HG02970 (cell line): Measurements from ENCODE around the gene OBSCN.

Experiments used
- ATAC-seq: cut with Tn5 transposase; IDR thresholded peaks from one replicate; pipeline ENCODE4 v1.9.1; 2021; ENCODE audit warnings: mild to moderate bottlenecking, moderate library complexity, moderate number of reproducible peaks; ENCODE audit not compliant: unreplicated experiment, low FRiP score

OBSCN gene

GRCh38 chr1:228350831-228351781 lies 143.3 kb downstream of the OBSCN start:
- no peak for ATAC-seq

- no peak for ATAC-seq
These were observed 144.0 kb downstream of the OBSCN start for GRCh38 chr1:228351850-228352249.

DNA sequence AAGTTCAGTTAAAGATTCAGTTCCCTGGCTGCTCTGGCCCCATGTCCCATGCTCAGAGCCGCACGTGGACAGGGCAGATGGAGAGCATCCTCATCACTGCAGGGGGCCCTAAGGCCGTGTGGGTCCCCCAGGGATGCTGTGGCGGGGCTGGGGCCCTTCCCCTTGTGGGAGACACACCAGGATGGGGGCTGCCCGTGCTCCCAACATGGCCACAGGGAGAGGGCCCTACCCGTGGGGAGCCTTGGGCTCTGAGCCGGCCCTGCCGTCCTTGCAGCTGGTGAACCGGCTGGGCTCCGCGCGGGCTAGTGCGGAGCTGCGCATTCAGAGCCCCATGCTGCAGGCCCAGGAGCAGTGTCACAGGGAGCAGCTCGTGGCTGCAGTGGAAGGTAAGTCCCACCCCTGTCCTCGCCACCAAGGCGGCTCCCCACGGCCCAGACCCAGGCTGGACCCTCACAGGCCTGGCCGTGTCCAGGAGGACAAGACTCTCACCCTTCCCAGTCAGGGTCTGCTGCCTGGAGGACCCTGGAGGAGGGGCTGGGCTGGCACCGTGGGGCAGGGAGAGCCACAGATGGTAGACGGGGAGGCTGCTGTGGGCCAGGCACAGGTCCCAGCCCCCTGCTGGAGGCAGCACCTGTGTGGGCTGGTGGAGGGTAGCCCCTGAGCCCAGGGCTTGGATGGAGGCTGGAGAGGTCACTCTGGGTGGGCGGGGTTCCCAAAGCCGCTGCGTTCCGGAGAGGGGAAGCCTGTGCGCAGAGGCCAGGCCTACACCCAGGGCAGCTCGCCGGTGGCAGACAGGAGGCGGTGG lies 145.0 kb downstream of the OBSCN start:
- no peak for ATAC-seq

GRCh38 chr1:228353601-228354371 lies 145.9 kb downstream of the OBSCN start:
- no peak for ATAC-seq

DNA sequence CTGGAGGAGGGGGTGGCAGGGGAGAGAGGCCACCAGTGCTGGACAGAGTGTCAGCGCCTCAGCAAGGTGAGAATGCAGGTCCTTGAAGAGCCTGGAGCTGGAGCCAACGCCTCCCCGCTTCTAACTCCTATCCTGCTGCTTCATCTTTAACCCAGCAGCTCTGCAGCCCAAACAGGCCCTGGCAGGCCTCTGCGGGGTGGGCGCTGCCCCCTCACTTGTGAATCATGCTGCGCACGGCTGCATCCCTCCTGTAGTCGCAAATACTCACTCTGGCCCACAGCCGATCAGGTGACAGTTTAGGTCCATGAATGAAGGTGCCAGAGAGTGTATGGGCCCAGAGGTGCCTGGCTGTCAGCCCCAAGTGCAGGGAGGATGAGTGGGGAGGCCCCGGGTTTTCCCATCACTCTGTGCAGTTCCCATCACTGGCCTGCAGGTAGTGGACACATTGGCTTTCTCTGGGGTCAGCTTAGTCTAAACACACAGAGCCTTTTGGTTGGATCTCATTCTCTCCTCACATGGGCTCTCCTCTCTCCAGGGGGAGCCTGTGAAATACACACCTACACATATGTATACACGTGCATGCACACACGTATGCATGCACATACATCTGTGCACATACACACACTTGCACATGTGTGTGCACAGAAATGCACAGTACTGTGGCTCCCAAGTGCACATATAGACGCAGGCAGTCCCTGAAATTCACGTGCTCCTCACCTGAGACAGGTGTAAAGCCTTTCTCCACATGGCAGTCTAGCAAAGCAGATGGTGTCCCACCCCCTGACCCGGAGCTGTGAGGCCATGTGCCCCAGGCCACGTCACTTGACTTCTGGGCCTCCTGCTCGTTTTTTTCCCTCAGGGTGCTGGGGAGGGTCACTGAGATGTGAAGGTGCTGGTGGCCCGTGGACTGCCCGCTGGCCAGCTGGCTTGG lies 146.8 kb downstream of the OBSCN start:
- ATAC-seq, result no peak

DNA sequence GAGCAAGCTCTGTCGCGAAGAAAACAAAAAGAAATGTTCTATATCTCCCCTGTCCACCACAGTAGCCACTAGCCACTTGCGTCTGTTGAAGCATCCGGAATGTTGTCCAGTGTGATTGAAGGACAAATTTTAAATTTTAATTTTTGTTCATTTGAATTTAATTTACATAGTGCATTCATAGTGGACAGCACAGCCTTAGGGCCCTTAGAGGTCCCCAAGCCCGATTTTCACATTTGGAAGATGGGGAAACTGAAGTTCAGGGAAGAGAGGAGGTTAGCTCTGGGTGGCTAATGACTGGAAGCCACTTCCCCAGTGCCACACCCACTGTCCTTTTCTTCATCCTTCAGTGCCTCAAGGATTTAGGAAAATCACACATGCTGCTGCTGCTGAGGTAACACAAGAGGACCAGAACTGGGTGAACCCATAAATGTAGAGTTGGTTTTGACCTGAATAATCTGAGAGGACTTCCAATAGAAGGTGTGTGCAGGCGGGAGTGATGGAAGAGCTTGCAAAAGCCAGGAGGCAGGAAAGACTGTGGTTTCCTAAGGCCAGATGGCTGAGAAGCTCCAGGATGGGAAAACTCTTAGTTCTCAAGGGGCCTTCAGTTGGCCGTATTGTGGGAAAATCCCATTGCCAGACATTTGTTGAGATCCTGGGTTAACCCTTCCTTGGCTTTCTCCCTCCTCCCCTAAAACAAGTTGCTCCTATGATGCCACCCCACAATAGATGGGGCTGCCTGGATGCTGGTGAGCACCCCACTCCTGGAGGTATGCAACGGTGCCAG lies 149.2 kb downstream of the OBSCN start:
- ATAC-seq, result no peak

GRCh38 chr1:228358039-228358763 lies 150.4 kb downstream of the OBSCN start:
- no peak for ATAC-seq

DNA sequence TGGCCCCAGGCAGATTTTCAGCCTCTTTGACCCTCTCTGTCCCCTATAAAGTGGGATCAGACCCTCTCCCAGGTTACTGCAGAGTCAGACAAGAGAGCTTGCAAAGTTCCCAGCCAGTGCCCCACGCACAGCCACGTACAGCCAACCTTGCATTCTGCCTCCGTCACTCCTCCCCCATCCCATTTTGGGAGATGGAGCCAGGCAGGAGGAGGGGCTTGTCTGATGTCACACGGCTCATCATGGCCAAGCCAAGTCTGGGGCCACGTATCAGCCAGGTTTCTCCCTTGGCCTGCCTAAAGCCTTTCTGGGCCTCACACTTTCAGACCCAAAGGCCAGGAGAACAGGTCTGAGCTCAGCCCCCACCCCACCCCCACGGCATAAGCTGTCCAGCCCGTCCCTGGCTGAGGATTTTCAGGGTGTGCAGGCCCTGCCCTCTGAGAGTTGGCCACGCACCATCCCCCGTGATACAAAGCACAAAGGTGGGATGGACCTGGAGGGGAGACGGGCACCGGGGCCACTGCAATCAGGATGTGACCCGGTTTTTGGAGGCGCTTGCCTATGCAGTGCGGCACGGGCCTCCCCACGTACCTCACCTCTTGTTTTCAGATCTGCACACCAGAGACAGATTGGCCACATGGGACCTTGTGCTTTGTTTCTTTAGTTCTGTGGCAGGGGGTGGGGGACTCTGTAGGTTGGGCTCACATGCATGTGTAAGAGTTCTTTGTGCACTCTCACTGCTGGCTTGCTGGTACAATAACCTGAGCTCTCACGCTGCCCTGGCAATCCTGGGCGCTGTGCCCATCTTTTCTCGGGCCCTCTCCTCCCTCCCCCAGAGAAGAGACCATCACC lies 151.1 kb downstream of the OBSCN start:
- no peak for ATAC-seq

GRCh38 chr1:228359613-228360532 lies 152.0 kb downstream of the OBSCN start:
- ATAC-seq, result no peak

DNA sequence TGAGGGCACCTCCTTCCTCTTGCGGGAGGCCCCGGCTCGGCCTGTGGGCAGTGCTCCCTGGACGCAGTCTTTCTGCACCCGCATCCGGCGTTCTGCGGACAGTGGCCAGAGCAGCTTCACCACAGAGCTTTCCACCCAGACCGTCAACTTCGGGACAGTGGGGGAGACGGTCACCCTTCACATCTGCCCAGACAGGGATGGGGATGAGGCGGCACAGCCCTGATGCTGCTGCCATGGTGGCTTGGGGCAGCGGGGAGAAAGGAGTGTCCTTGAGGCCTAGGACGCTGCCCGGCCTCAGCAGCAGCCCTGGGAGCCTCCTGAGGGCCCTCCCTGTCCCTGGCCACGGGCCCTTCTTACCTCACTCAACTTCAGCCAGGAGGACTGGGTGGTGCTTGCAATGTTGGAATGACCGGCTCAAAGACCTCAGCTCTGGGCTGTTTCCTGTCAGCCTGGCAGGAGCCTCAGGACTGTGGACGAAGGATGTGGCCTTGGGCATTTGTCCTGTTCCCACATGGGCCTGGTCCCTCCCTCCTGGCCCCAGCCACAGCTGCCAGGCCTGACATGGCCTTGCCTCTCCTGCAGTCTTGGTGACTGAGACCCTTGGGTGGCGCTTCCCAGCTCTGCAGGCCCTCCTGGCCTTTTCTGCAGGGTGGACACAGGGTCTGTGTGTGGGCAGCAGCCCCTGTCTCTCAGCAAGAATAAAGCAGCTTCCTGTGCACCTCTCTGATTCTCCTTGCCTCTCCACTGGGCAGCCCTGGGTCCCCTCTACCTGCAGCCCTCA lies 152.9 kb downstream of the OBSCN start:
- no peak for ATAC-seq

GRCh38 chr1:228361314-228362140 lies 153.7 kb downstream of the OBSCN start:
- no peak for ATAC-seq

GRCh38 chr1:228362141-228362883 lies 154.5 kb downstream of the OBSCN start:
- ATAC-seq, result no peak

DNA sequence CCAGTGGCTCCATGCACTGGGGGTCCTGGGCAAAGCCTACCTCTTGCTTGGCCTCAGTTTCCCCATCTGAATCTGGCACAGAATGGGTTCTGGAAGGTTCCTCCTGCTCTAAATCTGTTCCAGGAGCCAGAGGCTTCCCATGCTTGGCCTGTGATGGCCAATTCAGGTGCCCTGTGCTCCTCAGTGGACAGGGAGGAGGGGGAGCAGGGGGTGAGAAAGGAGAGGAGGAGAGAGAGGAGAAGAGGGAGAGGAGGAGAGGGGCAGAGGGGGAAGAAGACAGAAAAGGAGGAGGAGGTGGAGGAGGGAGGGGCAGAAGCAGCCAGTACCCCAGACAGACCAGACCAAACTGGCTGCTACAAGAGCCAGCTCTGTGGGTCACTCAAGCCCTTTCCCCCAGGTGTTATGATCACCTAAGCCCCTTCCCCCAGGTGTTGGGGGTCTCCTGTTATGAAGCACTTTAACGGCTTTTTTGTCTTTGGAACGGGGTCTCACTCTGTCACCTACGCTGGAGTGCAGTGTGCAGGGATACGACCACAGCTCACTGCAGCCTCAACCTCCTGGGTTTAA lies 155.1 kb downstream of the OBSCN start:
- no peak for ATAC-seq

DNA sequence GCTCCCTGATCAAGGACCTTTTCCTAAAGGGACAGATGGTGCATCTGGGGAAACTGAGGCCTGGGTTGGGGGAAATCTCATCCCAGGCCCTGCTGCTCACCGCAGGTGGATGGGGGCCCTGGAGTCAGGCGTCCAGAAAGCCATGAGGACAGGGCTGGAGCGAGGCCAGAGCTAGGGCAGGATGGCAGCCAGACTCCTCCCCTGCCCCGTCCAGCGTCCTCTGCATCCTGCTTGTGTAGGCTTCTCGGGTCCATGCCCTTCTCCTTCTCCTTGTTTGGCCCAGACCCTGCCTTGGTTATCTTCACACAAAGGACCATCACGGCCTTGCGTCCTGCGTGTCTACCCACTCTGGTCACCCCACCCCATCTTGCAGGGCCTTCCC lies 155.8 kb downstream of the OBSCN start:
- ATAC-seq, result no peak
